H9 (cell line): Measurements from ENCODE around the gene C10orf95. TPM values are rescaled to one million over a fixed set of nuclear protein-coding genes. Genes with fewer than 3 reads are reported as not detected.

Experiments used
- DNase-seq: peaks from one replicate; pipeline ENCODE4 v3.0.0-alpha.2; 2017
- H2AFZ ChIP-seq: one replicate; pipeline ENCODE4 v1.6.1; 2013; ENCODE audit warnings: mild to moderate bottlenecking, low read length, control low read depth, moderate library complexity
- H2AK5ac ChIP-seq: 2 replicates; pipeline ENCODE4 v1.6.1; 2013; ENCODE audit warnings: low read length, control low read depth, mixed read lengths; ENCODE audit not compliant: insufficient read length
- H2BK120ac ChIP-seq: one replicate; pipeline ENCODE4 v1.6.1; 2013; ENCODE audit warnings: low read depth, mild to moderate bottlenecking, low read length, control low read depth, inconsistent platforms; ENCODE audit not compliant: poor library complexity, severe bottlenecking
- H2BK12ac ChIP-seq: 2 replicates; pipeline ENCODE4 v1.6.1; 2013; ENCODE audit warnings: low read length, control low read depth, mixed read lengths, low read depth; ENCODE audit not compliant: insufficient read length
- H2BK15ac ChIP-seq: 2 replicates; pipeline ENCODE4 v1.6.1; 2013; ENCODE audit warnings: low read depth, low read length, control low read depth
- H2BK20ac ChIP-seq: one replicate; pipeline ENCODE4 v1.6.1; 2013; ENCODE audit warnings: low read depth, mild to moderate bottlenecking, low read length, control low read depth, inconsistent platforms; ENCODE audit not compliant: poor library complexity, severe bottlenecking
- H2BK5ac ChIP-seq: 2 replicates; pipeline ENCODE4 v1.6.1; 2013; ENCODE audit warnings: low read length, control low read depth, mixed read lengths; ENCODE audit not compliant: insufficient read length
- H3K14ac ChIP-seq: 2 replicates; pipeline ENCODE4 v1.6.1; 2013; ENCODE audit warnings: low read length, control low read depth; ENCODE audit not compliant: insufficient read depth
- H3K18ac ChIP-seq: 2 replicates; pipeline ENCODE4 v1.6.1; 2013; ENCODE audit warnings: low read depth, mild to moderate bottlenecking, mixed read lengths, low read length, control low read depth; ENCODE audit not compliant: insufficient read length
- H3K23ac ChIP-seq: 2 replicates; pipeline ENCODE4 v1.6.1; 2013; ENCODE audit warnings: low read length, control low read depth, mixed read lengths, low read depth; ENCODE audit not compliant: insufficient read length
- H3K23me2 ChIP-seq: 2 replicates; pipeline ENCODE4 v1.6.1; 2013; ENCODE audit warnings: low read depth, mild to moderate bottlenecking, mixed read lengths, low read length, control low read depth; ENCODE audit not compliant: insufficient read length, poor library complexity, severe bottlenecking
- H3K27ac ChIP-seq: 2 replicates; pipeline ENCODE4 v1.5.1; 2013; ENCODE audit warnings: low read length, control low read depth, mixed read lengths, low read depth; ENCODE audit not compliant: insufficient read length
- H3K27me3 ChIP-seq: 2 replicates; pipeline ENCODE4 v1.6.1; 2013; ENCODE audit warnings: low read length, control low read depth, inconsistent platforms; ENCODE audit not compliant: insufficient read depth
- H3K4ac ChIP-seq: 2 replicates; pipeline ENCODE4 v1.6.1; 2013; ENCODE audit warnings: low read depth, mild to moderate bottlenecking, control low read depth, inconsistent platforms, low read length, moderate library complexity
- H3K4me1 ChIP-seq: 2 replicates; pipeline ENCODE4 v1.6.1; 2013; ENCODE audit warnings: low read length, control low read depth, inconsistent platforms; ENCODE audit not compliant: insufficient read depth
- H3K4me2 ChIP-seq: 2 replicates; pipeline ENCODE4 v1.6.1; 2013; ENCODE audit warnings: low read length, control low read depth, mixed read lengths; ENCODE audit not compliant: insufficient read length, insufficient read depth
- H3K56ac ChIP-seq: 2 replicates; pipeline ENCODE4 v1.6.1; 2013; ENCODE audit warnings: low read depth, mild to moderate bottlenecking, mixed read lengths, low read length, control low read depth; ENCODE audit not compliant: insufficient read length
- H3K79me1 ChIP-seq: 2 replicates; pipeline ENCODE4 v1.6.1; 2013; ENCODE audit warnings: low read depth, mild to moderate bottlenecking, moderate library complexity, low read length, control low read depth, inconsistent platforms; ENCODE audit not compliant: insufficient read depth, poor library complexity, severe bottlenecking
- H3K79me2 ChIP-seq: 2 replicates; pipeline ENCODE4 v1.6.1; 2013; ENCODE audit warnings: low read length, control low read depth, inconsistent platforms; ENCODE audit not compliant: insufficient read depth
- H3K9ac ChIP-seq: 2 replicates; pipeline ENCODE4 v1.6.1; 2013; ENCODE audit warnings: low read length, control low read depth, mixed read lengths; ENCODE audit not compliant: insufficient read length; ENCODE audit errors: extremely low read depth
- H3K9me3 ChIP-seq: one replicate; pipeline ENCODE4 v1.6.1; 2013; ENCODE audit warnings: low read depth, low read length, inconsistent platforms; ENCODE audit not compliant: control insufficient read depth
- H3T11ph ChIP-seq: one replicate; pipeline ENCODE4 v1.6.1; 2013; ENCODE audit warnings: mild to moderate bottlenecking, low read length, control low read depth, inconsistent platforms
- H4K20me1 ChIP-seq: one replicate; pipeline ENCODE4 v1.6.1; 2013; ENCODE audit not compliant: control insufficient read depth, insufficient read length, insufficient read depth
- H4K5ac ChIP-seq: 2 replicates; pipeline ENCODE4 v1.6.1; 2013; ENCODE audit warnings: low read depth, mild to moderate bottlenecking, mixed read lengths, low read length, control low read depth; ENCODE audit not compliant: insufficient read length
- H4K8ac ChIP-seq: replicated peaks from 2 replicates; pipeline ENCODE4 v1.6.1; 2013; ENCODE audit warnings: low read length, control low read depth, mixed read lengths, low read depth; ENCODE audit not compliant: insufficient read length
- H4K91ac ChIP-seq: 2 replicates; pipeline ENCODE4 v1.6.1; 2013; ENCODE audit warnings: low read depth, mild to moderate bottlenecking, moderate library complexity, mixed read lengths, low read length, control low read depth; ENCODE audit not compliant: insufficient read length
- H3K27ac Mint-ChIP-seq, 3 experiments: 2 replicates in 2 of 3; 3 replicates in 1 of 3; pipeline ENCODE4 v1.8.0; 2020 to 2021; ENCODE audit warnings: mixed read lengths in 3 of 3, mild to moderate bottlenecking in 1 of 3, moderate library complexity in 1 of 3
- H3K27me3 Mint-ChIP-seq: 2 replicates; pipeline ENCODE4 v1.8.0; 2021; ENCODE audit warnings: low read depth, mild to moderate bottlenecking, moderate library complexity, mixed read lengths
- H3K36me3 Mint-ChIP-seq, 3 experiments: 2 replicates in 2 of 3; 3 replicates in 1 of 3; pipeline ENCODE4 v1.8.0; 2020 to 2021; ENCODE audit warnings: low read depth in 3 of 3, mixed read lengths in 3 of 3; ENCODE audit not compliant: insufficient read depth in 1 of 3
- H3K4me1 Mint-ChIP-seq, 2 experiments: 2 replicates each; pipeline ENCODE4 v1.8.0; 2020; ENCODE audit warnings: mixed read lengths in 2 of 2
- H3K4me3 Mint-ChIP-seq, 2 experiments: 2 replicates in 1 of 2; 3 replicates in 1 of 2; pipeline ENCODE4 v1.8.0; 2020 to 2021; ENCODE audit warnings: mild to moderate bottlenecking in 2 of 2, mixed read lengths in 2 of 2, moderate library complexity in 1 of 2
- H3K9me3 Mint-ChIP-seq, 2 experiments: 2 replicates in 1 of 2; 3 replicates in 1 of 2; pipeline ENCODE4 v1.8.0; 2020; ENCODE audit warnings: mild to moderate bottlenecking in 2 of 2, mixed read lengths in 2 of 2, moderate library complexity in 1 of 2
- WGBS: extraction: QIAGEN DNeasy Blood & Tissue Kit; methylation state at CpG from one replicate; pipeline ENCODE4 v1.1.7; 2013; ENCODE audit warnings: missing lambda C conversion rate, low lambda C conversion rate, mixed read lengths; ENCODE audit not compliant: insufficient read length; ENCODE audit errors: extremely low coverage; 5-methylcytosine and 5-hydroxymethylcytosine counted together
- total RNA-seq: library from RNA; stranded (reverse); gene quantifications from 2 replicates; pipeline ENCODE4 v1.2.1, GENCODE V29; 2021
- TF ChIP-seq, protein P1 (sequence below): fragments of 200-600 bp; sonication (generic); conservative IDR thresholded peaks from 3 replicates; pipeline ENCODE4 v1.8.0; 2021; ENCODE audit warnings: antibody characterized with exemption, mild to moderate bottlenecking

The C10orf95 gene
- total RNA-seq, 1 experiment from 2014 or later = not detected

DNA sequence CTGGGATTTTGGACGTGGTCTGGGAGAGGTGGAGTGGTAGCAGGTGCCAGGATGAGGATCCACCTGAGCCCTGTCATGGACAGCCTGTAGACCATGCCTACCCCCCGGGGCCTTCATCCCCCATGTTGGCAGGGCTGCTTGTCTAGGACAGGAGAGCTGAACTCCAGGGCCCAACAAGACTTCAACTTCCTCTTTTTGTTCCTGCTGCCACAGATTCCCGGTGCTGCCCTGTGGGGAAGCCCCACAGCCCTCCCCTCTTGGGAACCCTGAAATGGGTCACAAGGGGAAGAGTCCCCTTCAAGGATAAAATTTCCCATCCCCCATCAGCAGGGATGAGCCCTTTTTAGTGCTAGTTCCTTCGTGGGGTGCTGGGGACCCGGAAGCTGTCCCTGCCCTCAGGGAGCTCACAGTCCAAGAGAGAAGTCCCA, 17.7 kb downstream of the C10orf95 start:
- no CpG with 5 or more reads among the region's 5 CpGs for WGBS
- H3K27me3 ChIP-seq = peaks cover 29% of the 10 kb centered on the region; the same call in 1 of the 2 replicates
- DNase-seq = no peak

More for the DNA sequence above, 17.7 kb downstream of the C10orf95 start:
- no peak overlapping the region for H2BK12ac ChIP-seq
- no peak overlapping the region for H3K27ac ChIP-seq
- 0 out of 7 replicates have a peak, but pooled peaks cover 0 to 1% (median 0%) of the 10 kb centered on the region in 3 experiments for H3K36me3 Mint-ChIP-seq
- no peak overlapping the region for H3K23ac ChIP-seq
- no peak overlapping the region for H2BK5ac ChIP-seq
- H3K4ac ChIP-seq = no peak overlapping the region
- H3T11ph ChIP-seq = no peak overlapping the region
- H3K56ac ChIP-seq = no peak overlapping the region
- peaks cover 16 to 34% of the 10 kb centered on the region in 2 experiments for H3K4me1 Mint-ChIP-seq
- no peak overlapping the region for H3K14ac ChIP-seq
- peaks cover 9% of the 10 kb centered on the region for H3K23me2 ChIP-seq
- H2BK20ac ChIP-seq = no peak overlapping the region
- no peak overlapping the region for H3K9ac ChIP-seq
- no peak overlapping the region for H4K91ac ChIP-seq
- H3K27ac Mint-ChIP-seq = no peak overlapping the region
- H4K5ac ChIP-seq = no peak overlapping the region
- H2BK15ac ChIP-seq = no peak overlapping the region
- no peak overlapping the region for H3K18ac ChIP-seq
- H2BK120ac ChIP-seq = no peak overlapping the region
- no peaks in the 10 kb centered on the region for H3K9me3 ChIP-seq
- H4K20me1 ChIP-seq = no peaks in the 10 kb centered on the region
- H3K4me2 ChIP-seq = no peak overlapping the region
- no peak overlapping the region for H2AK5ac ChIP-seq
- H3K4me1 ChIP-seq = peaks cover 5% of the 10 kb centered on the region; the same call in 1 of the 2 replicates
- H3K27me3 Mint-ChIP-seq = peaks cover 62% of the 10 kb centered on the region
- no peaks in the 10 kb centered on the region; a peak in 1 of 5 replicates for H3K9me3 Mint-ChIP-seq
- H3K79me2 ChIP-seq = no peaks in the 10 kb centered on the region
- peak overlapping the region in 1 of 2 experiments; percentile 97; a peak in 2 of 5 replicates for H3K4me3 Mint-ChIP-seq
- H3K79me1 ChIP-seq = no peaks in the 10 kb centered on the region
- no peak overlapping the region for H2AFZ ChIP-seq
- H4K8ac ChIP-seq = no peak overlapping the region
- TF ChIP-seq, protein P1, sequence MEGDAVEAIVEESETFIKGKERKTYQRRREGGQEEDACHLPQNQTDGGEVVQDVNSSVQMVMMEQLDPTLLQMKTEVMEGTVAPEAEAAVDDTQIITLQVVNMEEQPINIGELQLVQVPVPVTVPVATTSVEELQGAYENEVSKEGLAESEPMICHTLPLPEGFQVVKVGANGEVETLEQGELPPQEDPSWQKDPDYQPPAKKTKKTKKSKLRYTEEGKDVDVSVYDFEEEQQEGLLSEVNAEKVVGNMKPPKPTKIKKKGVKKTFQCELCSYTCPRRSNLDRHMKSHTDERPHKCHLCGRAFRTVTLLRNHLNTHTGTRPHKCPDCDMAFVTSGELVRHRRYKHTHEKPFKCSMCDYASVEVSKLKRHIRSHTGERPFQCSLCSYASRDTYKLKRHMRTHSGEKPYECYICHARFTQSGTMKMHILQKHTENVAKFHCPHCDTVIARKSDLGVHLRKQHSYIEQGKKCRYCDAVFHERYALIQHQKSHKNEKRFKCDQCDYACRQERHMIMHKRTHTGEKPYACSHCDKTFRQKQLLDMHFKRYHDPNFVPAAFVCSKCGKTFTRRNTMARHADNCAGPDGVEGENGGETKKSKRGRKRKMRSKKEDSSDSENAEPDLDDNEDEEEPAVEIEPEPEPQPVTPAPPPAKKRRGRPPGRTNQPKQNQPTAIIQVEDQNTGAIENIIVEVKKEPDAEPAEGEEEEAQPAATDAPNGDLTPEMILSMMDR = no peak
